ENCODE measurements around the gene ZNF638. TPM values are rescaled to one million over a fixed set of nuclear protein-coding genes. Genes with fewer than 3 reads are reported as not detected.

The ZNF638 gene
- total RNA-seq, 4 donors from 2014 or later, result 154 to 299 (median 202) TPM

DNA sequence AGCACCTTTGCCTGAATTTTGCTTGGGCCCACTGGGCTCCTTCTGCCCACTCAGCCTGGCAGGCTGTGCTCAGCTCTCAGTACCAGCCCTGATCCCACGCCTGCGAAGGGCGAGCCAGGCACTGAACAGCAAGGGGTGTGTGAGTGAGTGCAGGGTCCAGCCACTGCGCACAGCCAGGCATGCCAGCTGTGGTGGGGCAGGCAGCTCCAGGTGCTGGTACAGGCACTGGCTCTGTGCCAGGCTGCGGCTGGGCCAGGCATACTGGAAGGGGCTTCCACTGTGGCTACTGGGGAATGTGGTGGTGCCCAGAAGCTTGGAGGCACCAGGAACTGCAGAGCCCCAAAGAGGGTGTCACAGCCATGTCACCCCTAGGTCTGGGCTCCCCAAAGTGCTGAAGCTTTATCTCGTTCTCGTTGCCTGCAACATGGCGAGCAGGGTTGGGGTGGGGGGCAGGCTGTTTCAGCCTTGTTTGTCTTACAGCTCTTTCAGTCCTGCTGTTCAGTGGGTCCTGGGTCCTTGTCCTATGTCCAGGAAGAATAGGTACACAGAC is 130.5 kb downstream of the ZNF638 start:
- H3K9me3 ChIP-seq, result no peaks in the 10 kb centered on the region
- no peaks in the 10 kb centered on the region for H3K27me3 ChIP-seq
- no peak for TF ChIP-seq POLR2A (IDR thresholded peaks at IDR 0.05)
- TF ChIP-seq, protein P1, sequence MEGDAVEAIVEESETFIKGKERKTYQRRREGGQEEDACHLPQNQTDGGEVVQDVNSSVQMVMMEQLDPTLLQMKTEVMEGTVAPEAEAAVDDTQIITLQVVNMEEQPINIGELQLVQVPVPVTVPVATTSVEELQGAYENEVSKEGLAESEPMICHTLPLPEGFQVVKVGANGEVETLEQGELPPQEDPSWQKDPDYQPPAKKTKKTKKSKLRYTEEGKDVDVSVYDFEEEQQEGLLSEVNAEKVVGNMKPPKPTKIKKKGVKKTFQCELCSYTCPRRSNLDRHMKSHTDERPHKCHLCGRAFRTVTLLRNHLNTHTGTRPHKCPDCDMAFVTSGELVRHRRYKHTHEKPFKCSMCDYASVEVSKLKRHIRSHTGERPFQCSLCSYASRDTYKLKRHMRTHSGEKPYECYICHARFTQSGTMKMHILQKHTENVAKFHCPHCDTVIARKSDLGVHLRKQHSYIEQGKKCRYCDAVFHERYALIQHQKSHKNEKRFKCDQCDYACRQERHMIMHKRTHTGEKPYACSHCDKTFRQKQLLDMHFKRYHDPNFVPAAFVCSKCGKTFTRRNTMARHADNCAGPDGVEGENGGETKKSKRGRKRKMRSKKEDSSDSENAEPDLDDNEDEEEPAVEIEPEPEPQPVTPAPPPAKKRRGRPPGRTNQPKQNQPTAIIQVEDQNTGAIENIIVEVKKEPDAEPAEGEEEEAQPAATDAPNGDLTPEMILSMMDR (IDR thresholded peaks at IDR 0.05), result no peak
- intact Hi-C loops (cut with DNase I), result loop anchor here (2.0 kb wide), 1 partner anchor 45 kb away; no protein-coding TSS in a partner anchor
- peaks cover 3 to 10% of the 10 kb centered on the region in 2 donors for H3K4me1 ChIP-seq
- no peaks in the 10 kb centered on the region for H3K36me3 ChIP-seq
- WGBS, 2 donors, result 89 to 100% methylated on average over 4 to 7 of the region's 8 CpGs
- H3K4me3 ChIP-seq (replicated peaks in 1 of 3), result no peak overlapping the region
- H3K27ac ChIP-seq, result no peak overlapping the region
- DNase-seq, result no peak

DNA sequence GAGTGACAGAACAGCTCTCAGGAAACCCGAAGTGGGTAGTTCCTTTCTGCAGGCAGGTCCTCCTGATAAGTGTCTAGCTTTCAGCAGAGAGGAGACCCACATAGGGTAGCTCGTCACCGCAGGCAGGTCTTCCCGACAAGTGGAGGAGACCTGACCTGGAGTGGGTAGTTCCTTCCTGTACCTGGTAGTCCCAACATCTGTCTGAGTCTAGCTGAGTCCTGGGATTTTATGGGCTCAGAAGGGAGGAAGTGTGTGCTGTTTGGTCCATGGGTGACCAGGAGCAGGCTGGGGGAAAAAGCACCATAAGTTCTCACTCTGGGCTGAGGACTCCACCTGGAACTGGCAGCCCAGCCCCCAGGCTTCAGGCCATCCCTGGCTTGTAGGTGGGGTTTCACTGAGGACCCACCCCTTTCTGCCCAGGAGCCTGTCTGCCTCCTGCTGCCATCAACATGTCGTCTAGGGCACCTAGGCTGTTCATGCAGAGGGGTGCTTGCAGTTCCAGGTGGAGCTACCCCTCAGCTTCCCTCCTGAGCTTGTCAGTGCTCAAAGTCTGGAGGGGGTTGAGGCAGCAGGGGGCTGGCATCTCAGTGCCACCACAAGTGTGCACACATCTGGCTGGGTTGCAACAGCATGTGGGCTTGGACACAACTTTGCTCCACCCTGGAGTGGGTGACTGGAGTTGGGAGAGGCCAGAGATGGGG is 131.2 kb downstream of the ZNF638 start:
- Histone ChIP-seq H3K4me1 (peaks cover 3 to 12% of the 10 kb centered on the region in 2 donors), H3K4me3 (replicated peaks in 1 of 3) (no peak overlapping the region), H3K27ac (no peak overlapping the region), H3K36me3 (no peaks in the 10 kb centered on the region), H3K9me3 (no peaks in the 10 kb centered on the region), H3K27me3 (no peaks in the 10 kb centered on the region)
- TF ChIP-seq, protein P1 (IDR thresholded peaks at IDR 0.05), result no peak
- no peak for TF ChIP-seq POLR2A (IDR thresholded peaks at IDR 0.05)
- WGBS, 2 donors, result 90 to 96% methylated on average over 5 of the region's 5 CpGs
- DNase-seq, result no peak
- intact Hi-C loops (cut with DNase I), result loop anchor here (2.0 kb wide), 1 partner anchor 44 kb away; no protein-coding TSS in a partner anchor

DNA sequence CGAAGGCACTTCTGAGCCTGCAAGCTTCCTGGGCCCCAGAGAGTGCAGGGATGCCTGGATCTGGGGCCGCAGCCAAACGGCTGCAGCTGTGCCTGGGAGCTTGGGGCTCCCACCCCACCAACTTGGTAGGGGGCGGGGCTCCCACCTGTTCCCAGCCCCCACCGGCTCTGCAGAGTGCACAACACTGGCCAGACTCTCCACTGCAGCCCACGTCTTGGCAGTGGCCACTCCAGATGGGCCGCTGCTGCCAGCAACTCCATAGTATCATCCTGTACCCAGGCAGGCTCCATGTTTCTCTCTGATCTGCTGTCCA is 131.7 kb downstream of the ZNF638 start:
- Histone ChIP-seq H3K36me3 (no peaks in the 10 kb centered on the region), H3K4me3 (replicated peaks in 1 of 3) (no peak overlapping the region), H3K27me3 (no peaks in the 10 kb centered on the region), H3K9me3 (no peaks in the 10 kb centered on the region), H3K4me1 (peaks cover 3 to 12% of the 10 kb centered on the region in 2 donors), H3K27ac (no peak overlapping the region)
- 89 to 91% methylated on average over 4 of the region's 7 CpGs for WGBS, 2 donors
- no peak for DNase-seq
- intact Hi-C loops (cut with DNase I), result loop anchor here (2.0 kb wide), 1 partner anchor 44 kb away; no protein-coding TSS in a partner anchor
- TF ChIP-seq POLR2A (IDR thresholded peaks at IDR 0.05), result no peak
- TF ChIP-seq, protein P1 (IDR thresholded peaks at IDR 0.05), result no peak

DNA sequence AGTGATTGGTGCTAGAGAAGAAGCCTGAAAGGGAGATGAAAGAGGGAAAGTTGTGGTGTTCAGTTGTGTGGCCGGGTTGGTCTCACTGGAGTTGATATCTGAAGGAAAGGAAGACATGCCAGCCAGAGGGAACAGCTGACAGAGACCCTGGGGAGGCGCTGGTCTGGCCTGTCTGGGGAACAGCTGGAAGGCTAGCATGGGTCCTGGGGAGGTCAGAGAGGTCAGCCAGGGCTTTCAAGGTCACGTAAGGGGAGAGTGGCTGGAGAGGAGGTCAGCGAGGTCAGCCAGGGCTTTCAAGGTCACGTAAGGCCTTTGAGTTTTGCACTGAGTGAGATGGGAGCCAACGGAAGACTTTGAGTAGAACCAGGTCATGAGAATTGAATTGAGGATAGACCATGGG is 132.8 kb downstream of the ZNF638 start:
- intact Hi-C loops (cut with DNase I), result no loop called here
- Histone ChIP-seq H3K27ac (no peak overlapping the region), H3K4me1 (peaks cover 3 to 12% of the 10 kb centered on the region in 2 donors), H3K36me3 (no peaks in the 10 kb centered on the region), H3K4me3 (replicated peaks in 1 of 3) (no peak overlapping the region), H3K27me3 (no peaks in the 10 kb centered on the region), H3K9me3 (no peaks in the 10 kb centered on the region)
- TF ChIP-seq POLR2A (IDR thresholded peaks at IDR 0.05), result no peak
- TF ChIP-seq, protein P1 (IDR thresholded peaks at IDR 0.05), result no peak
- DNase-seq, result no peak
- 90 to 91% methylated on average over 6 of the region's 6 CpGs for WGBS, 2 donors

DNA sequence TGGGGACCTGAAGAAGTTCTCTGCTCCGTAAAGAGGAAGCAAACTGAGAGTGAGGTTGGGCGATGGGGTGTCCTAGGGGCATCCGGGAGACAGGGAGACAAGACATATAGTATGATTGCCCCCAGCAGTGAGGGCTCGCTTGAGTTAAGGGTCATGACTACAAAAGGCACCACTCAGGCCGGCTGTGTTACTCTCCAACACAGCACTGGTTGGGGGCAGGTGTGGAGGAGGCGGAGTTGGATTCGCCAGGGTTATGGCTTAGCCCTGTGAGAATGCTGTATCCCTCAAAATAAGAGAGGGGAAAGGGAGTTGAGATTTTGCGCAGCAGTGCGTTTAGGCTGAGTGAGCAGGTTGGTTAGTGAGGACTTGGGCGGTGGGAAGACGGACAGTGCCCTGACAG is 133.8 kb downstream of the ZNF638 start:
- intact Hi-C loops (cut with DNase I), result no loop called here
- Histone ChIP-seq H3K36me3 (no peaks in the 10 kb centered on the region), H3K27me3 (no peaks in the 10 kb centered on the region), H3K4me3 (replicated peaks in 1 of 3) (no peak overlapping the region), H3K4me1 (peaks cover 3 to 12% of the 10 kb centered on the region in 2 donors), H3K27ac (no peak overlapping the region), H3K9me3 (no peaks in the 10 kb centered on the region)
- TF ChIP-seq, protein P1 (IDR thresholded peaks at IDR 0.05), result no peak
- TF ChIP-seq POLR2A (IDR thresholded peaks at IDR 0.05), result no peak
- no peak for DNase-seq
- WGBS, 2 donors, result 71% methylated on average over 11 of the region's 11 CpGs

Measured in thyroid gland (tissue), 4 donors.